ENCODE data around the gene SLC25A40.
A peak's percentile ranks its signal among the peaks of the same experiment; 100 is the strongest.
"Not testable (repeated sequence)": the region's sequence is repeated elsewhere in the genome, so short reads cannot be mapped to it uniquely, and the experiment has no call there.

The SLC25A40 gene

DNA sequence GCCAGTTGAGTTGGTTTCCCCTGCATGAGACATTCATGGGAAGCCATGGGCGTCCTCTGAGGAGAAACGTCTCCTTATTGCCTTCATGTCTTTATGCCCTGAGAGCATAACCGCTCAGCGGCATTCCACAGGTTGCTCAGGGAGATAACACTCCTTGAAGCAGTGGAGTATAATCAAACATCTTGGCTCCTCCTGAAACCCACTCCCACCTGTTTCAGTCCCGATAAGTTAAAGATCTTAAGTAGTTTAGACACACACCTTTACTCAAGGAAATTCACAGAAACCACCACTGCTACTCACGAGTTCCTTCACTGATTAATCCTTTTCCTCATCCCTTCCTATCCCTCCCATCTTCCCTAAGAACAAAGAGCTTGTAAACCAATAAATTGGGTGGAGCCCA, 9.6 kb downstream of the SLC25A40 start:
- not testable (repeated sequence) for DNase-seq

DNA sequence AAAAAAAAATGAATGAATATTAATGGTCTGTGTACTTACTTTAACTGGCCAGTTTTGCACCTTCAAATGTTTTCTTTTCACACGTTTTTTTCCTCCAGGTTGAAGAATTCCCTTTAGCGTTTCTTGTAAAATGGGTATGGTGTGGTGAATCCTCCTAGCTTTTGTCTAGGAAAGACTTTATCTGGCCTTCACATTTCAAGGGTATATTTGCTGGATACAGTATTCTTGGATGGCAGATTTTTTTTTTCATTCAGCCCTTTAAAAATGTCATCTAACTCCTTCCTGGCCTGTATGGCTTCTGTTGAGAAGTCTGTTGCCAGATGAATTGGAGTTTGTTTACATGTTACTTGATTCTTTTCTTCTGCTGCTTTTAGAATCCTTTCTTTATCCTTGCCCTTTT, 10.1 kb downstream of the SLC25A40 start:
- DNase-seq = no peak

DNA sequence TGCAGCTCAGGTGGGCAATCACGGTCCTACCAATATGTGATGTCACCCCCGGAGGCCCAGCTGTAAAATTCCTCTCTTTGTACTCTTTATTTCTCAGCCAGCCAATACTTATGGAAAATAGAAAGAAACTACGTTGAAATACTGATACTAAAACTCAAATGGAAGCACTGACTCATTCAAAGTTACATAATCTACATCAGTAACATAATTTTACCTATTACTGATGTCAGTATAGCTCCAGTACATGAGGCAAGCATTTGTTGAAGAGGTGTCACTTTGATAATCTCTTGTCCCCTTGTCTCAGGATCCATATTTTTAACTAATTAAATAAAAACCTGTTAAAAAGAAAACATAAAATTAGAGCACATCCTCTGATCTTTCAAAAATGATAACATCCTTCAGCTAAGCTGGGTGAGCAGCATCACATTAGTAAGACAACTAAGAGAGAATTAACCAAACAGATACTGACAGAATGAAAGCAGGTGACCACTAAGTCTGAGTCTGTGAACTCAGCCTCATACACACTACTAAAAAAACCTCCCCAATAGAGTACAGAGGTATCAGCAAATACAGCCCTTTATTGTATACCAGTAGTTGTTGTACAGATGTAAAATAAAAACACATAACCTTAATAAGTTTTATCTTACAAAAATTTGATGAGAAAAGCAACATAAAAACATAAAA, 17.6 kb downstream of the SLC25A40 start:
- DNase-seq = no peak

DNA sequence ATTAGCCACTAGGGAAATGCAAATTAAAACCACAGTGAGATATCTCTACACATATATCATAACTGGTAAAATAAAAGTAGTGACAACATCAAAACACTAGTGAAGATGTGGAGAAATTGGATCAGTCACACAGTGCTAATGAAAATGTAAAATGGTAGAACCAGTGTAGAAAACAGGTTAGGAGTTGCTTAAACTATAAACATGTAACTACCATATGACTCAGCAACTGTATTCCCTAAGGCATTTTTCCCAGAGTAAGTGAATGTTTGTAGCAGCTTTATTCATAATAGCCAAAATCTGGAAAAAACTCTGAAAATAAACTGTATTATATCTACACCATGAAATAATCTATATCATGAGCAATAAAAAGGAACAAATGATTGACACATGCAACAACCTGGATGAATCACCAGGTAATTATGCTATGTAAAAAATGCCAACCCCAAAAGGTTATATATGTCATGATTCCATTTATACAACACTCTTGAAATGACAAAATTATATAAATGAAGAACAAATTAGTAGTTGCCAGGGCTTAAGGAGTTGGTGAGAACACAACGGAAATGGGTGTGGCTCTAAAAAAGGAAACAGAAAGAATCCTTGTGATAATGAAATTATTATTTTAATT, 22.8 kb downstream of the SLC25A40 start:
- peak; percentile 52 for DNase-seq

DNA sequence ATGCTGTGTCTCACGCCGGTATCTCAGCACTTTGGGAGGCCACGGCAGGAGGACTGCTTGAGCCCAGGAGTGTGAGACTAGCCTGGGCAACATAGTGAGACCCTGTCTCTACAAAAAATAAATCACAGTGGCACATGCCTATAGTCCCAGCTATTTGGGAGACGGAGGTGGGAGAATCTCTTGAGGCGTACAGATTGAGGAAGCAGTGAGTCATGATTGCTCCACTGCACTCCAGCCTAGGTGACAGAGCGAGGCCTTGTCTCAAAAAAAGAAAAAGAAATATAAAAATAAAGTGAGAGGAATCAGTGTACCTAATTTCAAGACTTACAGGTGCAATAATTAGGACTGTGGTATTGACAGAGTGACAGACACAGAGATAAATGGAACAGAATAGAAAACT, 23.9 kb downstream of the SLC25A40 start:
- DNase-seq = no peak

DNA sequence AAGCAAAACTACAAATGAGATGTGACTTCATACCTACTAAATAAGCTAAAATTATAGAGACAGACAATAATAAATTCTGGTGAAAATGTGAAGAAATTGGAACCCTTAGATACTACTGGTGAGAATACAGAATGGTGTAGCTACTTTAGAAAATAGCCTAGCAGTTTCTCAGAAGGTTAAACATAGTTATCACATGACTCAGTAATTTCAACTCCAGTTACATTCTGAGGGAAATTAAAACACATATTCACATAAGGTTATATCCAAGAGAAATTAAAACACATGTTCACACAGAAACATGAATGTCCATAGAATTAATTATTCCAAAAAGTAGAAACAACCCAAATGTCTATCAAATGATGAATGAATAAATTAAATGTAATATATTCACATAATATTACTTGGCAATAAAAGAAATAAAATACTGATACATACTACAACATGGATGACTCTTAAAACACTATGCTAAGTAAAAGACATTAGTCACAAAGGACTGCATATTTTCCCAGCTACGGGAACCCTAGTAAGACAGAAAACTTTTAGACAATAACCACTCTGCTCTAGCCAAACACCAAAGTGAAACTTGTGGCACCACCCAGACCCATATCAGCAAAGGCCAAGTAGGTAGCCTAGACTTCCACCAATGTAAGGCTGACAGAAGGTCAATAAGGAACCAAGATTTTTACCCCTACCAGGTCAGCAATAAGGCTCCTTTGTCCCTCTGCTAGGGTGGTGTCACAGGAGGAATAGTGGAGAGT, 25.1 kb downstream of the SLC25A40 start:
- no peak for DNase-seq

DNA sequence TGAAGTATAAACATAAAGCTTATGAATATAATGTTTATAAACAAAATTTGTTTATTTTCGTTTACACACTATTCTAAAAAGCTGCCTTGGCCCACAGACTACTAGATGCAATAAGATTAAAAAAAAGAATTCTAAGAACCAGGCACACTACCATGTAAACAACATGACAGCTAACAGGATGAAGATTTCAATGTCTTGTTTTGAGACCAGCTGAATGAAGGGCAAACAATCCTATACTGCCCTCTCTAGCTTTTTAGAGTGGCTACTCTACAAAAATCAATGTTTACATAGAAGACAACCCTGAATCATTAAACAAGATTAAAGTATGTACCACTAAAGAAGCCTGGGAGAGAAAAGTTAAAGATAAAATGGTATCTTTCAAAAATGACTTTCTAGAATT, 38.6 kb downstream of the SLC25A40 start:
- DNase-seq = no peak

DNA sequence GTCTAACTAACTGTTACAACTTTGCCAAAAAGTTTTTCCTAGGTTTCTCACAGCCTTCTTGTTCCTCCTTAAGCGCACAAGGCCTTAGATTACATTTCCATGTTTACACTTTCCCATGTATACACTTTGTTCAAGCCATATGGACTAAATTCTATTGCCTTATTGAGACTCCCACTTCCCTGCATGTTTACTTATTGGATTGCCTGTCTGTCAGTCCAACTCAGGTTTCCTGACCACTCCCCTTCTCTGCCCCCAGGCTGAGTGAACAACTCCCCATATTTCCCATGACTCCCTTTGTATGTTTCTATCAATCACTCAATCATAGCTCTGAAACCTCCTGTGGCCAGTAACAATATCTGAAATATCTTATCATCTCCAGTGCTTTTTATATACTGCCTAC, 43.0 kb downstream of the SLC25A40 start:
- DNase-seq = no peak

DNA sequence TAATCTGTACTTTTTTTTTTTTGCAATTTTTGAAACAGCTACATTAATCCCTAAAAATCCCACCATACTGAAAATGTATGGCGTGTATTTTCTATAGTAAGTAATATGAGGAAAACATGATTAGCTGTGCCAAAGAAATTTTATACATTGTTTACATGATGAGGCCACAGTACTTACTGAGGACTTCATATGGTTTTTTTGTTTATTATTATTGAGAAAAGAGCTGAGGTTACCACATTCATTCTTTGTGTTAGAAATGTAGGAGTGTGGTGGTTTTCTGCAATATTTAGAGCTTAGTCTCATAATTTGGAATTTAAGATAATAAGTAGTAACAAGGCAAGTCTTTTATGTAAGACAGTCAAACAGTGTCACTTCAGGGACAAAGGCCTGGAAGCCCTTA, 45.1 kb downstream of the SLC25A40 start:
- DNase-seq = no peak

DNA sequence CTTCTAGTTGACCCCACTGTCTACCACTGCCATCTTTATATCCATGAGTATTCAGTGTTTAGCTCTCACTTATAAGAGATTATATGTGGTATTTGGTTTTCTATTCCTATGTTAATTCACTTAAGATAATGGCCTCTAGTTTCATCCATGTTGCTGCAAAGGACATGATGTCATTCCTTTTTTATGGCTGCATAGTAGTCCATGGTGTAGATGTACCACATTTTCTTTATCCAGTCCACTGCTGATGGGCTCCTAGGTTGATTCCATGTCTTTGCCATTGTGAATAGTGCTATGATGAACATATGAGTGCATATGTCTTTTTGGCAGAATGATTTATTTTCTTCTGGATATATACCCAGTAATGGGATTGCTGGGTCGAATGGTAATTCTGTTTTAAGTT, 47.8 kb downstream of the SLC25A40 start:
- DNase-seq = not testable (repeated sequence)

DNA sequence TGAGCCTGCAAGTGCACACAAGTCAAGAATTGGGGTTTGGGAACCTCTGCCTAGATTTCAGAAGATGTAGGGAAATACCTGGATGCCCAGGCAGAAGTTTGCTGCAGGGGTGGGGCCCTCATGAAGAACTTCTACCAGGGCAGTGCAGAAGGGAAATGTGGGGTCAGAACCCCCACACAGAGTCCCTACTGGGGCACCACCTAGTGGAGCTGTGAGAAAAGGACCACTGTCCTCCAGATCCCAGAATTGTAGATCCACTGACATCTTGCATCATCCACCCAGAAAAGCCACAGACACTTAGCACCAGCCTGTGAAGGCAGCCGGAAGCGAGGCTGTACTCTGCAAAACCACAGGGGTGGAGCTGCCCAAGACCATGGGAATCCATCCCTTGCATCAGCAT, 50.8 kb downstream of the SLC25A40 start:
- DNase-seq = not testable (repeated sequence)

DNA sequence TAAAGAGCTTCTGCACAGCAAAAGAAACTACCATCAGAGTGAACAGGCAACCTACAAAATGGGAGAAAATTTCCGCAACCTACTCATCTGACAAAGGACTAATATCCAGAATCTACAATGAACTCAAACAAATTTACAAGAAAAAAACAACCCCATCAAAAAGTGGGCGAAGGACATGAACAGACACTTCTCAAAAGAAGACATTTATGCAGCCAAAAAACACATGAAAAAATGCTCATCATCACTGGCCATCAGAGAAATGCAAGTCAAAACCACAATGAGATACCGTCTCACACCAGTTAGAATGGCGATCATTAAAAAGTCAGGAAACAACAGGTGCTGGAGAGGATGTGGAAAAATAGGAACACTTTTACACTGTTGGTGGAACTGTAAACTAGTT, 54.1 kb downstream of the SLC25A40 start:
- DNase-seq = not testable (repeated sequence)

DNA sequence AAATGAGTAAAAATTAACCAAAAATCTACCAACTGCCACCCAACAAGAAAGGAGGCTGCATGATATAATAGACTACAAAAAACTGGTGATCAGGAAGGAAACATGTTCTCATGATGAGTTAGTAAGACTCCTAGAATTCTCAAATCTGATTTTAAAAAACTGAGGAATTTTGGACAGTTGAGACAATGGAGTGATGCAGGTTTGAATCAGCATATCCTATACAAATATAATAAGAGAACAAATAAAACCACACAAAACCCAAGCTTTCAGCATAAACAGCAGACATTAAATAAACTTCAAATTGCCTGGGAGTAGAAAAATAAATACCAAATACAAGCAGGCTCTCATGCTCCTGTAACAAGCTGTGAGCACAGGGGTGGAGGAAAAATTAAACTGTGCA, 57.8 kb downstream of the SLC25A40 start:
- no peak for DNase-seq

DNA sequence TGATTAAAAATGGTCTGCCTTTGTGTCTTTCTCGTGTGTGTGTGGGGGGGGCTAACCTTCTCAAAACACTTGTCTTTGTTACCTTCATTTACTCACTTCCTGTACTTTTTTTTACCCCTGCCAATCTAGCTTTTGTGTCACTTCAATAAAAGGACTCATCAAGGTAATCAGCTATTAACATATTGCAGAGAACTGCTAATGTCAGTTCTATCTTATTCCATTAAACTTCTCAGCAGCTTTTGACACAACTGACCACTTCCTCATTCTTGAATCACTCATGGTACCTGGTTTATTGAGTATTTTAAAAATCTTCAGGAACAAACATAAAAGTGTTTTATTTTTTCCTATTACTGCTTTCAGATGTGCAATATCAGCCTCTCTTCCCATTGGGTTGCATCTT, 59.8 kb downstream of the SLC25A40 start:
- no peak for DNase-seq

DNA sequence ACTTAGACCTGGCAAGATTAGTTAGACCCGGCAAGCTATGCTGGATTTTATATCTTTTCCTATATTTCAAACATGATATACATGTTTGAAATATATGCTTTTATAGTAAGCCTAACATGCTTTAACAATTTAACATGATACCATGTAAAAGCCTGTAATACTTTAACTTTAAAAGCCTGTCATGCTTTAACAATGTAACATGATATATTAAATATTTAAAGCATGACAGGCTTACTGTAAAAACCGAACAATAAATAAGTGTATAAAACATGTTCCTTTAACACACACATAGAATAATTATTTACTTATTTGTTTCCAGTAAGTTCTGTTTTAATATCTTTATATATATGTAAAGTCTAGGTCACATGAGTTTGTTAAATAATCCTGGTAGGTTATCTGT, 65.4 kb downstream of the SLC25A40 start:
- no peak for DNase-seq

DNA sequence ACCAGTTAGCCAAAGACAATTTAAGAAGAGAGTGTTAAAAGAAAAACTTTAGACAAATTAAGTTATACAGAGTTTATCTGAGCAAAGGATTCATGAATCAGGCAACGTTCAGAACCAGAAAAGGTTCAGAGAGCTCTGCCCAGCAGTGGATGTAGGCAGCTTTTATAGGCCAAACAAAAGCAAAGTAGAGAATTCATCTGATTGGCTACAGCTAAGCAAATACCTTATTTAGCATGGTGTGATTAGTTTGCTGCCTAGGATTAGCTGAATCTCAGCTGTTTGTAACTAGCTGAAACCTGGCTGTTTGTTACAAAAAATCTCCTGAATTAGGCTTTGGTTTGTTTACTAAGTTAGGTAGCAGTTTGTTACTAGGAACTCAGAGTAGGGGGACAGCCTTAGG, 66.0 kb downstream of the SLC25A40 start:
- no peak for DNase-seq

DNA sequence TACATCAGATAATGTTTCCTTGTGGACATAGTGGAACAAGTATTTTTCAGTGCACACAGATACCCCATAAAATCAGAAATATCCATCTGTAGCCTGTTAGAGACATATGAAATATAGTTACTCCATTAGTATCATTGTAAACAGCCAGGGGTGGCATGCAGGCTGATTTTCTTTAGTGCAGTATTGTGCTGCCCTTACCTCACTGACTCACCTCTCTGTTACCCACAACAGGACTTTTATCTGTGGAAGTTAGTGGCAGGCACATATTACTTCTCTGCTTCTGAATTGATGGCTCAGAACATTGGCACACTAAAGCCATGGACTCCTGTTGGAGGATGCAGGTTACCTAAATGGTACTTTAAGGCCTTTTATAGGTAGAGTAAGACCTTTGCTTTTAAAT, 70.0 kb downstream of the SLC25A40 start:
- DNase-seq = no peak

DNA sequence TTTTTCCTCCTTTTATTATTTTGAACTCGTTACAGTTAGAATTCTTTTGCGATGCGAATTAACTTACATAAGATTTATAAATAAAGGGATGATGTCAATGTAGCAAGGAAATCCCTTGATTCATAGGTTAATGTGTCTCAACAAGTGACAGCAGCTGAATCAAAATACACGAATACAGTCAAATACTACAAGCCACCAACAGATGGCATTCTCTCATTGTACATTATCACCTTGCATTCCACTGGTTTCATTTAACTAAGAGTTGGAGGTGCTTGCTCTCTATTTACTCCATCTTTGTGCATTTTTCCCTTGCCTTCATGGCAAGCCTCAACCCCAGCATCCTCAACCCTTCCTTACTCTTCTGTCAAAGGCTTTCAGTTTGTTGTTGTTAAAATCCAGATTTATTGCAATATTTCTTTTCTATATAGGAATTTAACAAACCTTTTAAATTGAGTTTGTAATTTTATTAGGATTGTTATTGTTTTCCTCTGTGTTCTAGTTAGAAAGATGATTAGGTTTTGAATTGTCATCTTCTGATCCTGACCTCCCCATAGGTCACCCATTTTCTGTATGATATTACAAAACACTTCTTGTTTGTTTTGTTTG, 78.3 kb downstream of the SLC25A40 start:
- peak; percentile 40 for DNase-seq

DNA sequence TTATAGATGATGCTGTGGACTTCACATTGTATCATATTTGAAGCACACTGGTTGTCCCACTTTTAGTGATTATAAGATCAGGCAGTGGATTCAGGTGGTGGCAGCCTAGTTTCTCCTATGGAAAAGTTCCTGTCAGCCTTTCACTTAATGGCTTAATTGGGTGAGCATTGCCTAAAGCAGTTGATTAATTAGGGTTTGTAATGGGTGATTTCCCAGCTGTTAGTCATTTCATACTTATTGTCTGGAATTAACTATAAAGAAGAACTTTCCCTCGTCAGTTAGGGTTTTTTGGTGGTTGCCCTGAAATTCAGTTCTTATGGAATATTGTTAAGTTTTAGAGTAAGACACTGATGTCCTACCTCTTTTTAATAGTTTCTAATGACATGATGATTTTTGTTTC, 78.8 kb downstream of the SLC25A40 start:
- DNase-seq = no peak

DNA sequence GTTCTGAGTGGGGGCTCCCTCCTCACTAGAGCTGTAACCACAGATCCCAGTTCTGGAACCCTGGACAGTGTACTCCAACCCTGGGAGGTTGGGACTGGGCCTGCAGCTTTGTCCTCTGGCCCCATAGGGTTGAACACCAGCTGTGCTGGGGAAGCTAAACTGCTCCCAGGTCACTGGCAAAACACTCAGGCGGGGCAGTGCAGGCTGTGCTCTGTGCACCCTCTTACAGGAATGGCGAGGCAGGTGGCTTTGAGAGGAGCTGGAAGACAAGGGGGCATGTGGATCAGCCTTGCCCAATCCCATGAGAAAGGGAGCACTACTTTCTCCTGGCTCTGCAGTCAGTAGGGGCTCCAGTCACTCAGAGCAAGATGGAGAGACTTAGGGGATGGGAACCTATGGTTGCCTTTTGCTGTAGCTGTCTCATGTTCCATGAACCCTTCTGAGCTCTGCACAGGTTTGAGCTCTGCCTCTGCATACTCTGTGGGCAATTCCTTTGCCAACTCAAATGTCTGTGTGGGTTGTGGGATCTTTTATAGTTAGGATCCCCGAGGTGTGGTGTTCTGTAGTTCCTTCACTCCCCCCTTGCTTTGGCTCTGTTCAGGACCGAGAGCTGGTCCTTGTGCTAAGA, 90.7 kb downstream of the SLC25A40 start:
- DNase-seq = no peak

DNA sequence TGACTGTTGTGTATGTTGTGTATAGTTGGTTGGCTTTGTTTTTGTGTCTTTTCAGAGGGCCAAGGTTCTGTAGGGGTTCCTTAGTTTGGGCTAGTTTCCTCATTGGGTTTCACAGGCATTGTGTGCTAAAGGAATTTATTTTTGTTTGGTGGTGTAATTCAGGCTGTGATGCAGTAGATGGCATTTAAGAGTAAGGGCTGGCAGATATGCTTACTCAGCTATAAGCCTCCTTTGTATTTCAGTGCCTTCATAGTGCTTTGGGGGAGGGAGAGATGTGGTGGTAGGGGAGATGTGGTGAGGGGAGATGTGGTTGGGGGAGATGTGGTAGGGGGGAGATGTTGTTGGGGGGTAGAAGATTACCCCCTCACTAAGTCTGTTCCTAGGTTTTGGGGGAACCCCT, 91.7 kb downstream of the SLC25A40 start:
- DNase-seq = no peak

Measured in NCI-H226 (cell line).